GM21619 (cell line): ENCODE measurements around the gene HEBP1.

ENCODE experiments used
- ATAC-seq: cut with Tn5 transposase; IDR thresholded peaks from one replicate; pipeline ENCODE4 v1.9.1; 2021; ENCODE audit not compliant: unreplicated experiment

Gene HEBP1

DNA sequence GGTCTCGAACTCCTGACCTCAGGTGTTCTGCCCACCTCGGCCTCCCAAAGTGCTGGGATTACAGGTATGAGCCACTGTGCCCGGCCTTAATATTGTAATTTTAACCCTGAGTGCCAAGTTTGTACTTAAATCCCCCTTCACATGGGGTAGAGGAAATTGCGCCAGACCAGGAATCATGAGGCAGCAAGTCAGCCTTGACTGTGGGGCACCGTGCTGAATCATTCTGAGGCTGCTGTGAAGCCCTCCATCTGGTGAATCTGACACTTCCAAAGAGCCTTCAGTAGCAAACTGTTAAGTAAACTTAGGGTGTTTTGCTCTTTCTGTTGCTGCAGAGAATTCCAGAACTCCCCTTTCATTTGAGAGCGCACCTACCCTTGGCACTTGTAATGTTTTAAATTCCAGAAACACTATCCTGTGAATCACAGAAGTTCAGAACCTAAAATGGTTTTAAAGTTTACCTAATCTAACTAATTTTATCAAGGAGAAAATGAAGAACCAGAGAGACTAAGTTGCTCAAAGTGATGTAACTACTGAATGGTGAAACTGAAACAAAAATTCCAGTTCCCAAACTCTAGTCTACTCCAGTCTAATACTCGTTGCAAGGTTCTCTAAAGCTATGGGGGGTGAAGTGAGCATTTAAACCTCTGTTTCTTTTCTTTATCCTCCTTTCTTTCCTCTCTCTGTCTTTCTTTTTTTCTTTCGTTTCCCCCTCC is 7.5 kb downstream of the HEBP1 start:
- ATAC-seq: no peak

DNA sequence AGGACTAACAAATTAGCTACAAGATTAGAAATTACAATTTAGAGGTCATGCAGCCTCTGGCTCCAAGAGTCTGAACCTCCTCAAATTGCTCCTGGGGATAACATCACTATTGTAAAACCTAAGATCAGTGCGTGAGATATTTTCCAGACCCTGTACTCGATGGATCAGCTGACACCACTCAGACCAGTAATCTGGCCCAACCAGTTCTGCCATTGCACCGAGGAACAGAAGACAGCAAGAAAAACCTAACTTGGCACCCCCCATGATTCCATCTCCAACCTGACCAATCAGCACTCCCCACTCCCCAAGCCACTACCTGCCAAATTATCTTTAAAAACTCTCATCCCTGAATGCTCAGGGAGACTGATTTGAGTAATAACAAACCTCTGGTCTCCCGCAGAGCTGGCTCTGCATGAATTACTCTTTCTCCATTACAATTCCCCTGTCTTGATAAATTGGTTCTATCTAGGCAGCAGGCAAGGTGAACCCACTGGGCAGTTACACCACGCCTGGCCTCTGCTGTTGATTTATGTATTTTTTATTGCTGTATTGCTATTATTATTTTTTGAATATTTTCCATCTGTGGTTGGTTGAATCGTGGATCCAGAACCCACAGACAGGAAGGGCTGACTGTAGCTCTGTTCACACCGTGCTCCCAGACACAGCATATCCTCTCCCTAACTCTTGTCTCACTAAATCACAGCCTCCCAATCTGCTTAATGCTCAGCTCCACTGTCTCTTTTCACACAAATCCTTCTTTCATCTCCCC is 9.2 kb downstream of the HEBP1 start:
- ATAC-seq: no peak

GRCh38 chr12:12987421-12987820 is 12.6 kb downstream of the HEBP1 start:
- ATAC-seq: no peak

DNA sequence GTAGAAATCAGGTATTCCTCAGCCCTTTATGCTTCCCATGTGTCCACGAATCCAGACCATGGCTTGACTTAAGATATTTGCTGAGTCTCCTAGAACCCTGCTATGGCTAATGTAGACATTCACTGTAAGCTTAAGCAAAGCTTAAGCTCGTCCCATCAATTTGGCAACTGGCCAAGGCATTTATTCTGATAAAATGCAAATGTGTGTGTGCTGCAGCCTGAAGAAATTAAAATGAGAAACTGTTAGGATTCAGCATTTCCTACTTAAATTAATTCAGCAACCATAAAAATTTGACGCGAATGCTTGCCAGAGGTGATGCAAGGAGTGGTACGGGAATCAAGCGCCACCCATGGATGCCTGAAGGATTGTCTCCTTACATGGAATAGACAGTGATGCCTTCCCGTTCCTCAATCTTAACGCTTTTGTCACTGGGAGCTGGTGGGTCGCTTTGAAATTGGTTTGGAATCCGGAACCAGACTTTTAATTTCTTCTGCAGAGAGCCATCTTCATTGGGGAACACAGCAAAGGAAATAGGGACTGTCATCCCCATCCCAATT is 13.2 kb downstream of the HEBP1 start:
- no peak for ATAC-seq

GRCh38 chr12:12985817-12986408 is 14.2 kb downstream of the HEBP1 start:
- ATAC-seq: no peak

DNA sequence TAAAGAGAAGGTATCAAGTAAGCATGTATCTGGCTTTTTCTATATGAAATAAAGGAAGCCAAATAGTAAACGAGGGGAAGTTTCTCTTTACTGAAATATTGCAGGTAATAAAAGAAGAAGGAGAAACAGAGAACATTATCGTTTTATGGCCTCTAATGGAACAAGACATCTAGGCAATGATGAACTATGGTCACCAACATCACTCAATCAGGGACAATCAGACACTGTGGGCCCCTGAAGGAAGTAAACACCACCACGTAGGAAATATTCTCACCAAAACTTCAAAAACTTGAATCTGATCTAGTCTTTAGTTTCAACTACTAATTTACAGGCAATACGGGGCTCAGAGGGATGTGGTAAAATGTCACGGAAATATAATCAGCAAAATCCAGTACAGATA is 15.9 kb downstream of the HEBP1 start:
- no peak for ATAC-seq

DNA sequence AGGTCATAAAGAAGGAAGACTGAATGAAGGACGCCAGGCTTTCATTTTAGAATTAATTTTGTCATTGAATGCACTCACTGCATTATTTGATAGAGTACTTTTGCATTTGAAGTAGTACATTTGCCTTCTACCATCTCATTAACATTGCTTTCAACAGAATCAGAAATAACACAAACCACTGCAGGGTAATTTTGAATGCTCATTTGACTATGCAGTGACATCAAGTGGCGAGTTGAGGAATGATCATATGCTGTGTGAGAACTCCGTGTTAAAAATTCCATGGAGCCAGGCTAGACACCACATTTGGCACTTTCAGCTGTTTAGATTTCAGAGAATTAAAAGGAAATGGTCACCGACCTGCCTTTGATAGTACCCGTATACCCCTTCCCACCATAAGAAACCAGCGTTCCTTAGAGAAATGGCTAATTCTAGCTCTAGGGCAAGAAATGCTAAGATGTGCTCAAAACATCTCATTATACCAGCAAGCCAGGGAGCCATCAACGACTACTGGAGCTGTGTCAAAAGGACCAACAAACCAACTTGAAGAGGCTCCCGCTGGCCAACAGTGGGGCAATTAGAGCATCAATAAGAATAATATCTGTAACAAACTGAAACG is 16.5 kb downstream of the HEBP1 start:
- ATAC-seq: no peak

- no peak for ATAC-seq
These were observed 17.7 kb downstream of the HEBP1 start for GRCh38 chr12:12982331-12982730.

- no peak for ATAC-seq
These were observed 20.3 kb downstream of the HEBP1 start for GRCh38 chr12:12979731-12980259.

- ATAC-seq: no peak
These were observed 20.9 kb downstream of the HEBP1 start for GRCh38 chr12:12979126-12979525.

DNA sequence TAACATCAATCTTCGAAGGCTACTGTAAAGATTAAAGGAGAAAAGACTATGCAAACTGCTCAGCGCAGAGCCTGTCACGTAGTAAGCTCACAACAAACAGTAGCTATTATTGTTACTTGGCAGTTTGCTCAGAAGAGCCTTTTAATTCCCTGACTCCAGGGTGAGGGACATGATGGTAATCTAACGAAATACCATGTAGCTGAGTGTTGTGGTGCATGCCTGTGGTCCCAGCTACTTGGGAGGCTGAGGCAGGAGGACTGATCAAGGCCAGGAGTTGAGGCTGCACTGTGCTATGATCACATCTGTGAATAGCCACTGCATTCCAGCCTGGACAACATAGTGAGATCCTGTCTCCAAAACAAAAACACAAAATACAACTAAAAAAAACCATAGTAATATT is 22.8 kb downstream of the HEBP1 start:
- ATAC-seq: no peak

GRCh38 chr12:12976366-12976765 is 23.7 kb downstream of the HEBP1 start:
- ATAC-seq: no peak

DNA sequence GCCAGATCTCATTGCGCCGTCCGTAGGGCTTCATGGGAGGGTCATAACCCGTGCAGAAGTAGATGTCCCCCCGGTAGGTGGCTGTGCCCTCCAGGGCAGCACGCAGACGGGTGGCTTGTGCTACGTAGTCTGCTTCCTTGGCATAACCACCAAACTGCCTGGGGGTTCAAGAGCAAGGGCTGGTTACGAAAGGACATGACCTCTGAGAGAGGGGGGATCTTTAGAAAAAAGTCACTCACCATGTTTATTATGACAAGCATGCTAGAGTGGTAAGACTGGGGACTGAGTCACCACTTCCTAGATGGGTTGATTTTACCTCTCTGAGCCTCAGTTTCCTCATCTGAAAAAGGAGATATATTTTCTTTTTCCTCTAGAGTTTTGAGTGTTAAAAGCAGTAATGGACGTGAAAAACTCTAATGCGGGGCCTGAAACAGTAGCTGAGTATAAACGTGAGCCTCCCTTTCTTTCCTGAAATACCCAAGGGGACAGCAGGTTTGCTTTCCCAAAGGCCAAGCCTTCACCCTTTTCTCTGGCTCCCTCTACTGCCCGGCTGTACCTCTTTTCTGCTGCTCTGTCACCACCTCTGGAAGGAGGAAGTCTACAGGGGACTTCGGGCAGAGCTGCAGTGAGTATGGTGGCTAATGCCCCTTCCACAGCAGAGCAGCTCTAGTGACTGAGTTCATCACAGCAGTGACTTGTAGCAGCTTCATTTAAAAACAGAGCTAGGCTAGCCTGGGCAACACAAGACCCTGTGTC is 24.6 kb downstream of the HEBP1 start:
- no peak for ATAC-seq

- ATAC-seq: no peak
These were observed 25.9 kb downstream of the HEBP1 start for GRCh38 chr12:12974211-12974610.

DNA sequence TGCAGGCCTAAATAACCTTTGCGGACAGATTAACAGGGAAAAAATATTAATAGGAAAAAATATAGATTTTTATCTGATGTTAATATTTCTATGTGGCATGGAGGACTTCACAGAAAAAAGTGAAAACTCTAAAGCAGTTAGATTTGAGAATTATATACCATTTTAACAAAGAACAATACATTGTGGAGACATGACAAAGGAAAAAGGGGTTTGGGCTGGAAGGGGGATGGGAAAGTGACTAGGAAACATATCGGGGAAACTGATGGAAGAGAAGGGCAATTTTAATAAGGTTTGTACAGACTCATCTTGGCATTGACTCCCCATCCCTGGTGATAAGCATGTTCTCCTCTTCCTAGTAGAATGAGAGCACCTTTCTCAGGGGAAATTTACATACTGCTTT is 27.0 kb downstream of the HEBP1 start:
- ATAC-seq: no peak

GRCh38 chr12:12965836-12966235 is 34.2 kb downstream of the HEBP1 start:
- ATAC-seq: no peak

- no peak for ATAC-seq
These were observed 35.8 kb downstream of the HEBP1 start for GRCh38 chr12:12964255-12964654.

DNA sequence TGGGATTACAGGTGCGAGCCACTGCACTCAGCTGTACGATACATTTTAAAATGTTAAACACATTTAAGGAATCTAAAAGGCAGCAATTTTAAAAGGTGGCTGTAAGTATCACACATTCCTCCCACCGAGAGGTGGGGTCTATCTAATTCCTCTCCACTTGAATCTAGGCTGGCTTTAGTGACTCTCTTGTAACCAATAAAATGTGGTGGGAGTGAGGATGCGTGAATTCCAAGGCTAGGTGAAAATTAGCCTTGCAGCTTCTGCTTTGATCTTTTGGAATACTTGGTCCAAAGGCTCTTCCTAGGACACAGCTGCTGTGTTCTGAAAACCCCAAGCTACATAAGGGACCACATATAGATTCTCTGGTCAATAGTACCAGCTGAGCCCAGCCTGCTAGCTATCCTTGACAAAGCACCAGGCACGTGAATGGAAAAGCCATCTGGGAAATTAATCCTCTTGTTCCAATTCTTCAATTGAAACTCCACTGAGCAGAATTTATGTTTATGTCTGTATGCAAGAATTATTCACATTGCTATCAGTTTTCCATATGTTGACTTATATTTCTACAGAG is 39.3 kb downstream of the HEBP1 start:
- ATAC-seq: no peak

- ATAC-seq: no peak
These were observed 41.2 kb downstream of the HEBP1 start for GRCh38 chr12:12958886-12959285.
